GM19438 (cell line): ENCODE results near the gene SBF1.
A peak's percentile ranks its signal among the peaks of the same experiment; 100 is the strongest.

Experiments used
- ATAC-seq: cut with Tn5 transposase; IDR thresholded peaks from one replicate; pipeline ENCODE4 v1.9.1; 2021; ENCODE audit warnings: low read depth; ENCODE audit not compliant: unreplicated experiment

Gene SBF1

GRCh38 chr22:50469377-50470305, 5.2 kb downstream of the SBF1 start:
- peak; percentile 62 for ATAC-seq

GRCh38 chr22:50468626-50469025, 6.2 kb downstream of the SBF1 start:
- no peak for ATAC-seq

GRCh38 chr22:50467773-50468440, 6.9 kb downstream of the SBF1 start:
- no peak for ATAC-seq

GRCh38 chr22:50467341-50467740, 7.5 kb downstream of the SBF1 start:
- ATAC-seq, result no peak

GRCh38 chr22:50465066-50465930, 9.5 kb downstream of the SBF1 start:
- no peak for ATAC-seq

- no peak for ATAC-seq
Measured at GRCh38 chr22:50464451-50464850, 10.4 kb downstream of the SBF1 start.

GRCh38 chr22:50463188-50463900, 11.5 kb downstream of the SBF1 start:
- ATAC-seq, result no peak

- no peak for ATAC-seq
Measured at GRCh38 chr22:50461979-50462540, 12.8 kb downstream of the SBF1 start.

- ATAC-seq, result no peak
Measured at GRCh38 chr22:50461536-50461935, 13.3 kb downstream of the SBF1 start.

- ATAC-seq, result no peak
Measured at GRCh38 chr22:50460938-50461337, 13.9 kb downstream of the SBF1 start.

- ATAC-seq, result no peak
Measured at GRCh38 chr22:50459496-50460140, 15.2 kb downstream of the SBF1 start.

- no peak for ATAC-seq
Measured at GRCh38 chr22:50459016-50459415, 15.8 kb downstream of the SBF1 start.

GRCh38 chr22:50456466-50457234, 18.2 kb downstream of the SBF1 start:
- no peak for ATAC-seq

- no peak for ATAC-seq
Measured at GRCh38 chr22:50456026-50456425, 18.8 kb downstream of the SBF1 start.

GRCh38 chr22:50455201-50455600, 19.6 kb downstream of the SBF1 start:
- ATAC-seq, result no peak

- ATAC-seq, result no peak
Measured at GRCh38 chr22:50454556-50455075, 20.2 kb downstream of the SBF1 start.

GRCh38 chr22:50452649-50453048, 22.2 kb downstream of the SBF1 start:
- ATAC-seq, result no peak
